Hematopoietic multipotent progenitor cell treated with erythropoietin and hydrocortisone succinate and interleukin-3 and kit ligand, for 17 days (in vitro differentiated cells): ENCODE results near the gene RFX6.

Experiments used
- DNase-seq: peaks from one replicate; pipeline ENCODE4 v3.0.0-alpha.2; 2015; ENCODE audit warnings: low spot score

RFX6 gene

DNA sequence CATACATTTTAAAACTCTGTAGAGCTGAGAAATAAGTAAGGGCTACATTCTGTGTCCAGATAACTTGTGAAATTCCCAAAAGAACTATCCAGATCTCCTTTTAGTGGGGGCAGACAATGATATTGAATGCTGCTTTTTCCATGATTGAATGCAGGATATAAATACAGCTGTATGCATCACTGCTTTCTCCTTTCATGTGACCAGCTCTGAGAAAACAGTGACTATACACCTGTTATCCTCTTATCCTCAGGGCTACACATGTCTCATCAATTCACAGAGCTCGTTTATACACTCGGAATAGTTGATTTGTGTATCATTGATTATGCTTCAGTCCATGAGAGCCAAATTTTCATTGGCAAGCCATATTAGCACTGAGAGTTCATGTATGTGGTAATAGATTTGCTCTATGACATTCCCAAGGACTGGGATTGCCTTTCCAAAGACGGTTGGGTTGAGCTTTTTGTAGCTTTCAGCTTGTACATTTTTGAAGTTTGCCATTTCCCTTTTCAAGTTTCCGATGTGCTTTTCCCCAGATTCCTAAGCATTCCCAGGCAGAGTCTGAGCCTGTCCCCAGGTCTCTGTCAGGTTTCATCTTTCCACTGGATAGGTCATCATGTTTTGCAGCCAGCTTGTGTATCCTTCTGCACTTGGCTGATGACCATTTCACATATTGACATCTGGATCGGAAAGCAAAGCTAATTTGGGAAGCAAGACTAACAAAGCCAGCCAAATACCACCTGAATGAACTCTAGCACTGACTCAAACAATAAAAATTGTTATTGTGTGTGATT, 97.7 kb downstream of the RFX6 start:
- DNase-seq = no peak

DNA sequence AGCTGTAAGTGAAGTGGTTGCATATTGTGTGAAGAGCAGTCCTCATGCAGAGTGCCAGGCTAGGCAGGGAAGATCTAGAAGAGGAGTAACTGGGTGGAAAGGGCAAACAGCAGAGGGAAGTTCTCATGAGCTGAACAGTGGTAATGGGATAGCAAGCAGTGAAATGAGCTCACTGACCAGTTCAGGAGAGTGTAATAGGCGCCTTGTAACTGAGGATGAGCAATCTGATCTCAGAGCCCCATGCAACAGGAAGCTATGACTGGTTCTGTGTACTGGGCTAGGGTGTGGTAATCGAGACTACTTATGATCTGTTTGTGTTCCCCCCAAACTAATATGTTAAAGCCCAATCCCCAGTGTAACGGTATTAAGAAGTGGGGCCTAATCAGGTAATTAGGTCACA, 98.6 kb downstream of the RFX6 start:
- DNase-seq = no peak

DNA sequence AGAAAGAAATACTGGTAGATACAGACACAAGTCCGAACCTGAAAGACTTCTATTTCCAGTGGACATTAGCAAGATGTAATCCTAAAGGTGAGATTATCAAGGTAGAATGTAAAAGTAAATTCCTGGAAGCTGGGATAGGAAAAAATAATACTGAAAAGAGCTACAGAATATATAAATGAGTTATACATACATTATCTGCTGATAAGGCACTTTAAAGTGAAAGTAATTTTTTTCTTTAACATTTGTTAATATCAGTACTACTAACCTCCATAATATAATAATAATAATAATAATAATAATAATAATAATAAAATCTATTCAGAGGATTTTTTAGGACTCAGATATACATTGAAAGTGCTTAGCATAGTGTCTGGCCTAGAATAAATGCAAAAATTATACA, 102.5 kb downstream of the RFX6 start:
- no peak for DNase-seq
